DMS 273 treated with DMSO at 0.1 percent for 48 hours (cell line): ENCODE data around the gene RAVER1.
"Not testable (repeated sequence)": the region's sequence is repeated elsewhere in the genome, so short reads cannot be mapped to it uniquely, and the experiment has no call there.

ENCODE experiments used
- DNase-seq: peaks from one replicate; lab custom pipeline; 2025; lab: John Stamatoyannopoulos, UW

The RAVER1 gene, protein sequence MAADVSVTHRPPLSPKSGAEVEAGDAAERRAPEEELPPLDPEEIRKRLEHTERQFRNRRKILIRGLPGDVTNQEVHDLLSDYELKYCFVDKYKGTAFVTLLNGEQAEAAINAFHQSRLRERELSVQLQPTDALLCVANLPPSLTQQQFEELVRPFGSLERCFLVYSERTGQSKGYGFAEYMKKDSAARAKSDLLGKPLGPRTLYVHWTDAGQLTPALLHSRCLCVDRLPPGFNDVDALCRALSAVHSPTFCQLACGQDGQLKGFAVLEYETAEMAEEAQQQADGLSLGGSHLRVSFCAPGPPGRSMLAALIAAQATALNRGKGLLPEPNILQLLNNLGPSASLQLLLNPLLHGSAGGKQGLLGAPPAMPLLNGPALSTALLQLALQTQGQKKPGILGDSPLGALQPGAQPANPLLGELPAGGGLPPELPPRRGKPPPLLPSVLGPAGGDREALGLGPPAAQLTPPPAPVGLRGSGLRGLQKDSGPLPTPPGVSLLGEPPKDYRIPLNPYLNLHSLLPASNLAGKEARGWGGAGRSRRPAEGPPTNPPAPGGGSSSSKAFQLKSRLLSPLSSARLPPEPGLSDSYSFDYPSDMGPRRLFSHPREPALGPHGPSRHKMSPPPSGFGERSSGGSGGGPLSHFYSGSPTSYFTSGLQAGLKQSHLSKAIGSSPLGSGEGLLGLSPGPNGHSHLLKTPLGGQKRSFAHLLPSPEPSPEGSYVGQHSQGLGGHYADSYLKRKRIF

DNA sequence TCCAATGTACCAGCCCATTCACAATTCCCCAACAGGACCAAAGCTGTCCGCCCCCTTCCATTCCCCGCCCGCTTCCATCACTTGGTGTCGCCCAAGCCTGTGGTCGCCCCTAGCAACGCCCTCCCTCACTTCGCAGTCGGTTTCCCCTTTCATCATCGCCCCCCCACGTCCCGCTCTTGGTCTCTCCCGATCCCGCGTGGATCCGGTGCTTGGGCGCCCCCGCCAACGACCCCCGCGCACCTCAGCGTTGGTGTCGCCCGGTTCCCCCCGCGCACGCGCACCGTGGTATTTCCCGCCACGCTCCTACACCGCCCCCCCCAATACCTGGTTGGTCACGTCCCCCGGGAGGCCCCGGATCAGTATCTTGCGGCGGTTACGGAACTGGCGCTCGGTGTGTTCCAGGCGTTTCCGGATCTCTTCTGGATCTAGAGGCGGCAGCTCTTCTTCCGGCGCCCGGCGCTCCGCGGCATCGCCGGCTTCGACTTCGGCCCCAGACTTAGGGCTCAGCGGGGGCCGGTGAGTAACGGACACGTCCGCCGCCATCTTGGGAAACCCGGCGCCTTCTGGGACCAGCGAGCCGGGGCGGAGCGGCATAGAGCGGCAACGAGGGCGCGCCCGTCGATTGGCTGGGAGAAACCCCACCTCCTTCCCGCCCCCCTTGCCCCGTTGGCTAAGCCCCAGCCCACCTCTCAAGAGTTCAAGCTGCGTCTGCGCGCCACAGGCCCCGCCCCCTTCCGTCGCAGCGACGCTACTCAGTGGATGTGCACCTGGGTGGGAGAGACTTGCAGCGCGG, at the start of gene RAVER1:
TSS of gene RAVER1 (minus strand) at position 565 of the 793 bp plus-strand sequence. CDS start at position 543, 22 bp downstream.
- DNase-seq = peak; percentile 79

DNA sequence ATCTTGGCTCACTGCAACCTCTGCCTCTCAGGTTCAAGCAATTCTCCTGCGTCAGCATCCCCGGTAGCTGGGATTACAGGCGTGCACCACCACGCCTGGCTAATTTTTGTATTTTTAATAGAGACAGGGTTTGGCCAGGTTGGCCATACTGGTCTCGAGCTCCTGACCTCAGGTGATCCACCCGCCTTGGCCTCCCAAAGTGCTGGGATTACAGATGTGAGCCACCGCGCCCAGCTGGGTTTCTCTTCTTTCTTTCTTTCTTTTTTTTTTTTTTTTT, 49.8 kb upstream of the RAVER1 start:
- not testable (repeated sequence) for DNase-seq

DNA sequence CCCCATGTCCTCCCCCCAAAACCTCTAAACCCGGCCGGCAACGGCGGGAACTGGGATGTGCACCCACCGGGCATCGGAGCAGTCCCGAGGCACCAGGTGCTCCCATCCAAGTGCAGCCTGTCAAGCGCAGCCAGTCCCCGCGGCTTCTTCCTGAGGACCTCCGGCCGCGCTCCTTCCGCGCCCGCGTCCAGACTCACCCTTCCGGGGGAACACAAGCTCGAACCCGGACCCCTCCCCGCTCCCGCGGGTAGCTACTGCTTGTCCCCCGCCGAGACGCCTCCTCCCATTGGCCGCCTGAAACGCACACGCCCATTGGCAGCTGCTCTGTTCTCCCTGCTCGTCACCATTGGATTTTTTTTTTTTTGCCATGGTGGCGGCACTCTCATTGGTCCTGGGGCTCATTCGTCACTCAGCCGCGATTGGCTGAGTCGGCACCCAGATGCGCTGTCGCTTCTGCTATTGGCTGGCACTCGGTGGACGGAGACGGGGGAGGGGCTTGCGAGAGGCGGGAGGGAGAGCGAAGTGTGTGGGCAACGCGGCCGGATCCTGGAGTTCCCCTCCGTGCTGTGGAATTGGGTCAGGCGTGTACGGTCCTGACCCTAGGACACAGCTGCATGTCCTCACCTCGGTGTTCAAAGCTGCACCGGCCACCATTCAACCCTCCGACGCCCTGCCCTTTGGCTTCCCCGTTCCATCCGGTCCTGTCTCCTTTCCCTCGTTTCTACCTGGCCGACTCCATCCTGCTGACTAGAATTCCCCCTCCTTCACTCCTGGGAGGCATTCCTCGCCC, 47.2 kb upstream of the RAVER1 start, which contains the start of gene TYK2:
TSS of gene TYK2 (minus strand) at position 260 of the 790 bp plus-strand sequence. CDS start 2,166 bp downstream, outside the sequence.
- peak; percentile 97 for DNase-seq

DNA sequence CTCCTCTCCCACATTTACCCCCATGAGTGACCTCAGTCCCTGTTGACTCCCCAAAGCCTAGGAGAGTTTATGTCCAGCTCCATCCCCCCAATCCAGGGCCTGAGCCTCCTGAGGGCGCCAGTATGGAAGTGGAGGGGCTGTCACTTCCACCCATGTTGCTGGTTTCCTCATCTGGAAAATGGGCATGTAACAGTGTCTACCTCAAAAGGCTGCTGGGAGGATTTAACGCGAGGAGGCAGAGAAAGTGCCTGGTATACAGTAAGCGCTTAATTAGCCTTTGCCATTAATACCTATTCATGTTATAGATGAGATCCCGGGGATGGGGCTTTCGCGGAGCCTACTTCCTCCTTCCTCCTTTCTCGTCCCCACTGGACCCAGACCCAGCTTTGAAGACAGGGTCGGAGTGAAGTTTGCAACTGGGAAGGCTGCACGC, 46.6 kb upstream of the RAVER1 start:
- DNase-seq = no peak

DNA sequence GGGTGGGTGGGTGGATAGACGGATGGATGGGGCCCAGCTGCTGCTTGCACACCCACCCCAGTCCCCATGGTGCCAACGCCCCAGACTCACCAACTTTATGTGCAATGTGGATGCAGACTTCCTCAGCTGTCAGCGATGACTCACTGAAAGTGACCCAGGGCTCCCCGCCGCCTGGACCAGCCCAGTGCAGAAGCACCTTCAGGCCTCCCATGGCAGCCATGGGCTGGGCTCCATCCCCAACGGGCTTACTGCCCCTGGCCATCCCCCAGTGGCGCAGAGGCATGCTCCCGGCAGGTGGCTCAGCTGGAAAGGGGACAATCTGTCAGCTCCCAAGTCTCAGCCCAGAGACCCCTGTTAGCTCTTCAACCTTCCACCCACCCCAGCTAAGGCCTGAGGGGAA, 44.8 kb upstream of the RAVER1 start:
- DNase-seq = no peak

DNA sequence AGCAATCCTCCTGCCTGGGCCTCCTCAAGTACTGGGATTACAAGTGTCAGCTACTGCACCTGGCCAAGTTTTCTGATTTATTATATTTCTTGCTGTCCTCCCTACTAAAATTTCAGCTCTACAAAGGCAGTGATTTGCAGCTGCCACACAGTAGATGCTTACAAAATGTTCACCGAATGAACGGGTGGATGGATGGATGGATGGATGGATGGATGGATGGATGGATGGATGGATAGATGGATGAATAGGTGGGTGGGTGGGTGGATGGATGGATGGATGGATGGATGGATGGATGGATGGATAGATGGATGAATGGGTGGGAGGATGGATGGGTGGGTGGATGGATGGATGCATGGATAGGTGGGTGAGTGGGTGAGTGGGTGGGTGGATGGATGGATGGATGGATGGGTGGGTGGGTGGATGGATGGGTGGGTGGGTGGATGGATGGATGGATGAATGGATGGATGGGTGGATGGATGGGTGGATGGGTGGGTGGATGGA, 43.9 kb upstream of the RAVER1 start:
- not testable (repeated sequence) for DNase-seq

DNA sequence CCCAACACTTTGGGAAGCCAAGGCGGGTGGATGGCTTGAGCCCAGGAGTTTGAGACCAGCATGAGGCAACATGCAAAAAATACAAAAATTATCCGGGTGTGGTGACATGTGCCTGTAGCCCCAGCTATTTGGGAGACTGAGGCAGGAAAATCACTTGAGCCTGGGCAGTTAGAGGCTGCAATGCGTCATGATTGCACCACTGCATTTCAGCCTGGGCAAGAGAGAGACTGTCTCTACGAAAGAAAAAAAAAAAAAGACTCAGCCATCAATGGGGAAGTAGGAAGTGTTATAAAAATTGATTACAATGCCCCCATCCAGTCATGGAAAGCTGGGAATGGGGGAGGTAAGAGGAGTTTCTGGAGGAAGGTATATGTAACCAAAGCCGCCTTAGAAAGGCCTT, 41.6 kb upstream of the RAVER1 start:
- DNase-seq = no peak

DNA sequence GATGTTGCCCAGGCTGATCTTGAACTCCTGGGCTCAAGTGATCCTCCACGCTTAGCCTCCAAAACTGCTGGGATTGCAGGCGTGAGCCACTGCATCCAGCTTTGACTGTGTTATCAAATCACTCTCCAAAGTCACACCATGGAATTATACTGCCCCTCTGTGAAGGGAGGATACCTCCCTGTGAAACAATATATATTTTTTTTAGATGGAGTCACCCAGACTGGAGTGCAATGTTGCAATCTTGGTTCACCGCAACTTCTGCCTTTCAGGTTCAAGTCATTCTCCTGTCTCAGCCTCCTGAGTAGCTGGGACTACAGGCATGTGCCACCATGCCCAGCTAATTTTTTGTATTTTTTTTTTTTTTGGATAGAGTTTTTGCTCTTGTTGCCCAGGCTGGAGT, 39.4 kb upstream of the RAVER1 start:
- DNase-seq = no peak

DNA sequence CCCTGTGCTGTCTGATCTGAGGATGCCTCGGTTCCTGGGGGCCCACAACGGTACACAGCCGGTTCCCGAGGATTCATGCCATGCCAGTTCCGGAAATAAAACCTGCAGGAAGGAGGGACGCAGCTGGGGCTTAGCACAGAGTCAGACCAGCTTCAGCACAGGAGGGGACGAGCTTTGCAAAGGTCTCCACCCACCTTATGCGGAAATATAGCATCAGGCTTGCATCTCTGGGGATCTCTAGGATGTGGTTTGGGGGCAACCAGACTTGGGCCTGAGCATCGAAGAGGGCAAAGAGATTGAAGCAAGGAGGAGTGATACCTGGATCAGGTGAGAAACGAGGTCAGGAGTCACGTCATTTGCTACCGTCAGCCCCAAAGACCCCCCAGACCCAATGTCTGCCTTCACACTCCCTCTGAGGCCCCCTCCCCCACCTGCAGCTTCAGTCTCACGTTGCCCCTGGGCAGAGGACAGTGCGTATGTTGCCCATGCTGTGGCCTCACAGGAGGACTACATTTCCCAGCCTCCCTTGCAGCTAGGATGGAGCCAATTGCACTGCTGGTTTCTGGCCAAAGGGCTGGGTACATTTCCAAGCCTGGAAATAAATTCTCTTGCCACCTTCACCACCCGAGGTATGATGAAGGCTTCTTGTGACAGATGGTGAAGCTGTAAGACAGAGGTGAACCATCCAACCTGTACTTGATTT, 34.9 kb upstream of the RAVER1 start:
- DNase-seq = no peak

DNA sequence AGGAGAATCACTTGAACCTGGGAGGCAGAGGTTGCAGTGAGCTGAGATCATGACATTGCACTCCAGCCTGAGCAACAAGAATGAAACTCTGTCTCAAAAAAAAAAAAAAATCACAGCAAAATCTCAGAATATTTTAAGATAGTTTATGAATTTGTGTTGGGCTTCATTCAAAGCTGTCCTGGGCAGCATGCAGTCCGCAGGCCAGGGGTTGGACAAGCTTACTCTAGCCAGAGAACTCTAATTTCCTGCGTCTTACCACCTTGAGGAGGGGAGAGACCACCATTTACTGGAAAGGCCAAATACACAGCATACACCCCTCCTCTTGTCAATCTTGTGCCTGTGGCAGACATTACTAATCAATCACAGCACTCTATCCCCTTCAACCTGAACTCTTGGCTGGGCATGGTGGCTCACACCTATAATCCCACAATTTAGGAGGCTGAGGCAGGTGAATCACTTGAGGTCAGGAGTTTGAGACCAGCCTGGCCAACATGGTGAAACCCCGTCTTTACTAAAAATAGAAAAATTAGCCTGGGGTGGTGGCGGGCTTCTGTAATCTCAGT, 33.7 kb upstream of the RAVER1 start:
- not testable (repeated sequence) for DNase-seq

DNA sequence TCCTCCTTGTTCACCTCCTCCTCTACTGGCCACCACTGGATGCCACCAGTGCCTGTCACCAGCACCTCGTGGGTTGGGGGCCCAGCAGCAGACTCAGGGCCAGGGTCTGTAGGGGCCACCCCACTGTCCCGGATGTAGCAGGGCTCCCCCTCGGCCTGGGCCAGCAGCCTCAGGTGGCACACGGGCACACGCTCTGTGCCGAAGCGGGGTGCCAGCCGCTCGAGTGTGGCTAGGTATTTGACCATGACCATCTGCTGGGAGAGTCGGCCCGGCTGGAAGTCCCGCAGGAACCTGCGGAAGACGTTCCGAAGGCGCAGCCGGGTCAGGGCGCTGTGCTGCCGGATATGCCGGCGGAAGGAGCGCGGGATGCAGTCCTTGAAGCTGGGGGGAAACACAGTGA, 32.2 kb upstream of the RAVER1 start:
- no peak for DNase-seq

DNA sequence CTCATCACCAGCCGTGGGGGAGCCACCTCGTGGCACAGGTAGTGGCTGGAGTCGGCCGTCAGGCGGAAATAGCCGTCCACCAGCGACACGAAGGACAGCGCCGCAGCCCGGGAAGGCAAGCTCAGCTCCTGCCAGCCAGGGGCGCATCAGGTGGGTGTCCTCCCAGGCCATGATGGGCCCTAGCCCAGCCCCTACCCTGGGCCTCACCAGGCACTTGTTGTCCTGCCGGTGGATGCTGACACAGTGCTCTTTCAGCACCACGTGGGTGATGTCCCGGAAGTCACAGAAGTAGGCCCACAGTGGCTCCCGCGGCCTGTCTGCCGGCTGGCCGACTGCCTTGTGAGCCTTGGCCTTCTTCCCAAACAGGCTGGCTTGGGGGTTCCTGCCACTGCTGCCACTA, 31.3 kb upstream of the RAVER1 start:
- no peak for DNase-seq

DNA sequence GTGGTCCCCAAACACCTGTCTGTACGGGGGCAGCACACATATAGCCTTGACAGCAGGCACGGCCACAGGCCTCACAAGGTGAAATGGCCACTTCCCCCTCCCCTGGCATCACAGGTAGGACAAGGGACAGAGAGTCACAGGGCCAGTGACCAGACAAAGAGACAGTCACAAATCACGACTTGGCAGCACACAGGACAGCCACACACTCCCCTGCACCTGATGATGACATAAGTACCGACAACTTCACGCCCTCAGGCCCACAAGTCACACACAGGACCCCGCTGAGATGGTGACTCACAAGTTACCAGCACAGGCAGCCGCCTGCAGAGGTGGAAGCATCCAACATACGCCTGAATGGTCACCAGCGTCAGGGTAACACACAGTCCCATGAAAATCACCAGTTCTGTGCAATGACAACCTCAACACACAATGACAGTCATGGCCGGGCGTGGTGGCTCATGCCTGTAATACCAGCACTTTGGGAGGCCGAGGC, 30.5 kb upstream of the RAVER1 start:
- no peak for DNase-seq

DNA sequence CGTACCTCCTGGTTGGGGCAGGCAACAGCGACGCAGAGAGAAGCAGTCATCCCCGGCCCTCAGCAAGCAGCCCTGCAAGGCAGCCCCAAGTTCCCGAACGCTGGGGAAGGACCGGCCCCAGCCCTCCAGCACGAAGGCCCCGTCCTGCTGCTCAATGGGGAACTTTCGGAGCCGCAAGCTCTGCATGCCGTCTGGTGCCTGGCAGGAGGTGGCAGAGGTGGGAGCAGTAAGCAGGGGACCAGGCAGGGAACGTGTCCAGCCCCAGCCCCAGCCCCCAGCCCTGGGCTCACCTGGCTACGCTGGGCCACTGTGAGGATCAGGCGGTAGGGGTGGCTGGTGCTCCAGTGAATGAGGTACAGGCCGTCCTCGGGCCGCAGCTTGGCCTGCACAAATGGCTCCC, 28.9 kb upstream of the RAVER1 start:
- DNase-seq = no peak

DNA sequence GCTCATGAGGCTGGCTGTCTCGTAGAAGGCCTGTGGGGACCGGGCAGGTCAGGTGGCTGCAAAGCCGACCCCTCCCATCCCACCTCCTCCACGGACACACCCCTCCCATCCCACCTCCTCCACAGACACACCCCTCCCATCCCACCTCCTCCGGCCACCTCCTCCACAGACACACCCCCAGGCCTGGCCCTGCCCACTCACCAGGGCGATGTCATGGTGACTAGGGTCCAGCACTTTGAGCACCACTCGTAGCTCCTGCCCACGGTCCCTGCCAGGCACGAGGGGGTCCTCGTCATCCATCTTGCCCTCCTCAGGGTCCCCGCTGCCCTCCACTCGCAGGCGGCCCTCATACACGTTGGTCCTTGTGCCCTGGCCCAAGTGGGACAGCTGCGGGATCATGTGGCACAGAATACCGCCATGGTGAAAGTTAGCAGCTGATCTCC, 28.3 kb upstream of the RAVER1 start:
- no peak for DNase-seq

DNA sequence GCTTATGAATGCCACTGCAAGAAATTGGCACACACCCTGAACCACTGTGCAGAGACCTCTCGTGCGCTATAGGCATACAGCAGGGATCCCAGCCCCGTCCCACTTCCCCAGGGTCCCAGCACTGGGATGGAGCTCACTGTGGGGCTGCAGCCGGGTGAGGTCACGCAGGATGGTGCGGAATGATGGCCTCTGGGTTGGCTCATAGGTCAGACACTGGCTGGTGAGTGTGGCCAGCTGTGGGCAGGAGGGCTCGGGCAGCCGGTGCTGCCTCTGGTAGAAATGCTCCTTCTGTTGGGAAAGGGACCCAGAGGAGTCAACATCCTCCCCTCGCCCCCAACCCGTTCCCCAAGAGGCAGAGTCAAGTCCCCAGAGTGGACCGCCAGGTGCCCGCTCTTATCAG, 23.1 kb upstream of the RAVER1 start:
- no peak for DNase-seq

DNA sequence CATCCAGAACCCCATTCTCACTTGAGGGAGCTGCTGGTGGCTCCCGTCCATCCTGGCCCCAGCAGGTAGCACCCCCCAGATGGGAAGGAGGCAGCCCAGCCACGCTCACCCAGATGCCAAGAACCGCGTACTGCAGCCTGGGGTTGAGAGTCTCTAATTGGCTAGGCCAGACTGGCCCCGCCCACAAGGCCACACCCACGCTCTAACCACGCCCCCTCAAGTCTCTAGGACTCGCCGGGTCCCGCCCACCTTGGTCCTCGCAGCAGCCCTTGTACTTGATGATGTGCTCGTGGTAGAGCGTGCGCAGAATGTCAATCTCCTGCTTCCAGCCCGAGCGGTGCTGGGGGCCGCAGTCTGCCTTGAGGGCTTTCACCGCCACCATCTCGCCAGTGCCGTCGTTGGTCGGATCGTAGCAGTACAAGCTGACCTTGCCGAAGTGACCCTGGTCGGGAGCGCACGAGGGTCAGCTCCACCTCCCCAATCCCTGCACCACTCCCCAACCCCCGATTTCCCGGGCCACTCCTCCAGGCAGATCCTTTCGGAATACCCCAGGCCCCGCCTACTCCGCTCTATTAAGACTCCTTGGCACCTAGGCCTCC, 20.6 kb upstream of the RAVER1 start:
- no peak for DNase-seq

DNA sequence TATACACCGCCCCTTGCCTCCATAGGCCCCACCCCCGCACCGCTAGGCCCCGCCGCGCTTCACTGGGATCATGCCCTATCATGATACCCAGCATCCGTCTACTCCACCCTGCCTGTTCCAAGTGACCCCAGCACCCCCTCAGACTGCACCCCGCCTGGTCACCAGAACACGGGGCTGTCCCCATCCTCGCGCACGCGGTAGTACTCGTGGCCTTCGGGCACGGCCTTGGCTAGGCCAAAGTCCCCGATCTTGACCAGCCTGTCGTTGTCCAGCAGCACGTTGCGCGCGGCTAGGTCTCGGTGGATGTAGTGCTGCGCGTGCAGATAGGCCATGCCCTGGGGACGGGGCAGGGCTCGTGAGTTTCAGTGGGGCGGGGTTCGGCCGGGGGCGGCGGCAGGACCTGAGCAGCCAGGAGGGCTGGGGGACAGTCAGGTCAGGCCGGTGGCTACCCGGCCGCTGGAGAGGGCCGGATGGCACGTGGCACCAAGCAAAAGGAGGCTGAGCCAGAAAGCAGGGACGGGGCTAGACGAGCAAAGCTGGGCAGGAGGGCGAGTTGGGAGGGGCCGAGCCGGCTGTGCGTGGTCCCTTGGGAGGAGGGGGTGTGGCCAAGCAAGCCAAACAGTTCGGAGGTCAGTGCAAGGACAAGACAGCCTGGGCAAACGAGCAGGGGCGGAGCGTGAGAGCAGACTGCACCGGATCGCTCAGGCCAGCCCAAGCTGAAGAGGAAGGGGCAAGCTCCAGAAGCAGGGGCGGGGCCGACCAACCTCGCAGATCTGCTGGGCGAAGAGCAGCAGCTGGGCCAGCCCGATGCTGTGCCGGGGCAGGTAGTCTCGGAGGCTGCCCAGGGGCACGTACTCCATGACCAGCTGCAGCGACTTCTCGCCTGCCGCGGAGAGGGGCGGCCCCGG, 19.7 kb upstream of the RAVER1 start:
- DNase-seq = no peak

DNA sequence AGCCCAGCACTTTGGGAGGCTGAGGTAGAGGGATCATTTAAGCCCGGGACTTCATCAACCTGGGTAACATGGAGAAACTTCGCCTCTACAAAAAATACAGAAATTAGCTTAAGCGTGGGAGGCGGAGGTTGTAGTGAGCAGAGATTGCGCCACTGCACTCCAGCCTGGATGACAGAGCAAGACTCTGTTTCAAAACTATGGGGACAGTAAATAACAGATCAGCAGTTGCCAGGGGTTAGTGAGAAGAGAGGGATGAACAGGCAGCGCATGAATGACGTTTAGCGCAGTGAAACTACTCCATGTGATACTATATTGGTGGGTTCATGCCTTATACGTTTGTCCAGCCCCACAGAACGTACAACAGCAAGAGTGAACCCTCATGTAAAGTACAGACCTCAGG, 13.2 kb upstream of the RAVER1 start:
- DNase-seq = no peak
